Caki2 (cell line): Measurements from ENCODE around the gene SORCS3. TPM values are rescaled to one million over a fixed set of nuclear protein-coding genes. Genes with fewer than 3 reads are reported as not detected.

Experiments used
- DNase-seq: peaks from one replicate; pipeline ENCODE4 v3.0.0-alpha.2; 2015; ENCODE audit warnings: low read depth
- in situ Hi-C: cut with HindIII; loops from 2 replicates; pipeline ENCODE4 v1.10.0; 2016; ENCODE audit warnings: low sequenced_read_pairs, low pct_unique_long_range_greater_than_20kb, mixed read lengths
- total RNA-seq: library from RNA; depleted of rRNA; stranded (reverse); fragments of >200 nt; shearing (Covaris generic); gene quantifications from 2 replicates; pipeline ENCODE4 v1.2.3, GENCODE V29; 2014; ENCODE audit warnings: low replicate concordance

SORCS3 gene
- total RNA-seq, 1 experiment from 2014 or later: 0.10 TPM

- peak; percentile 88 for DNase-seq
- in situ Hi-C loops: no loop called here
Measured at GRCh38 chr10:105149371-105149891, 508.3 kb downstream of the SORCS3 start.

GRCh38 chr10:105150259-105150880 lies 509.3 kb downstream of the SORCS3 start:
- no peak for DNase-seq
- in situ Hi-C loops: no loop called here

- in situ Hi-C loops: no loop called here
- DNase-seq: no peak
Measured at GRCh38 chr10:105154736-105155135, 513.6 kb downstream of the SORCS3 start.

- DNase-seq: peak; percentile 5
- in situ Hi-C loops: no loop called here
Measured at GRCh38 chr10:105159268-105159667, 518.2 kb downstream of the SORCS3 start.

- DNase-seq: no peak
- in situ Hi-C loops: no loop called here
Measured at GRCh38 chr10:105161149-105161548, 520.1 kb downstream of the SORCS3 start.

GRCh38 chr10:105161767-105162166 lies 520.7 kb downstream of the SORCS3 start:
- in situ Hi-C loops: no loop called here
- no peak for DNase-seq

GRCh38 chr10:105170521-105170920 lies 529.4 kb downstream of the SORCS3 start:
- in situ Hi-C loops: no loop called here
- no peak for DNase-seq

GRCh38 chr10:105171945-105172344 lies 530.9 kb downstream of the SORCS3 start:
- no peak for DNase-seq
- in situ Hi-C loops: no loop called here

GRCh38 chr10:105181626-105182025 lies 540.5 kb downstream of the SORCS3 start:
- no peak for DNase-seq
- in situ Hi-C loops: no loop called here

GRCh38 chr10:105183536-105183935 lies 542.4 kb downstream of the SORCS3 start:
- no peak for DNase-seq
- in situ Hi-C loops: no loop called here

GRCh38 chr10:105185161-105185560 lies 544.1 kb downstream of the SORCS3 start:
- no peak for DNase-seq
- in situ Hi-C loops: no loop called here

- in situ Hi-C loops: no loop called here
- DNase-seq: peak; percentile 88
Measured at GRCh38 chr10:105187243-105187642, 546.2 kb downstream of the SORCS3 start.

GRCh38 chr10:105188737-105189462 lies 547.8 kb downstream of the SORCS3 start:
- in situ Hi-C loops: no loop called here
- DNase-seq: peak; percentile 81

- peak; percentile 56 for DNase-seq
- in situ Hi-C loops: no loop called here
Measured at GRCh38 chr10:105189463-105189800, 548.3 kb downstream of the SORCS3 start.

- DNase-seq: no peak
- in situ Hi-C loops: no loop called here
Measured at GRCh38 chr10:105192146-105192545, 551.1 kb downstream of the SORCS3 start.

- DNase-seq: no peak
- in situ Hi-C loops: no loop called here
Measured at GRCh38 chr10:105192861-105193260, 551.8 kb downstream of the SORCS3 start.

GRCh38 chr10:105195831-105196230 lies 554.7 kb downstream of the SORCS3 start:
- in situ Hi-C loops: no loop called here
- DNase-seq: no peak

- in situ Hi-C loops: no loop called here
- DNase-seq: no peak
Measured at GRCh38 chr10:105197598-105198364, 556.7 kb downstream of the SORCS3 start.

- peak; percentile 64 for DNase-seq
- in situ Hi-C loops: no loop called here
Measured at GRCh38 chr10:105206616-105207015, 565.5 kb downstream of the SORCS3 start.
